Renal cortex interstitium (tissue), 11 donors: ENCODE data around the gene COL17A1. TPM values are rescaled to one million over a fixed set of nuclear protein-coding genes. Genes with fewer than 3 reads are reported as not detected.

Experiments used
- DNase-seq, 11 donors: peaks; one replicate each; pipeline ENCODE4 v3.0.0-alpha.2; 2013; ENCODE audit warnings: low read depth in 9 of 11, low spot score in 4 of 11; ENCODE audit errors: extremely low read depth in 1 of 11
- polyA plus RNA-seq, 3 donors: library from polyadenylated mRNA; unstranded; fragments of 120-200 nt; gene quantifications; one replicate each; pipeline ENCODE4 v1.2.1, GENCODE V29; 2013; ENCODE audit not compliant: insufficient read length in 3 of 3

The COL17A1 gene
- polyA plus RNA-seq, 3 donors = 0.49 to 1.3 (median 0.65) TPM

GRCh38 chr10:104099941-104100340, 14.3 kb upstream of the COL17A1 start:
- DNase-seq = no peak

GRCh38 chr10:104099269-104099668, 13.6 kb upstream of the COL17A1 start:
- no peak for DNase-seq

DNA sequence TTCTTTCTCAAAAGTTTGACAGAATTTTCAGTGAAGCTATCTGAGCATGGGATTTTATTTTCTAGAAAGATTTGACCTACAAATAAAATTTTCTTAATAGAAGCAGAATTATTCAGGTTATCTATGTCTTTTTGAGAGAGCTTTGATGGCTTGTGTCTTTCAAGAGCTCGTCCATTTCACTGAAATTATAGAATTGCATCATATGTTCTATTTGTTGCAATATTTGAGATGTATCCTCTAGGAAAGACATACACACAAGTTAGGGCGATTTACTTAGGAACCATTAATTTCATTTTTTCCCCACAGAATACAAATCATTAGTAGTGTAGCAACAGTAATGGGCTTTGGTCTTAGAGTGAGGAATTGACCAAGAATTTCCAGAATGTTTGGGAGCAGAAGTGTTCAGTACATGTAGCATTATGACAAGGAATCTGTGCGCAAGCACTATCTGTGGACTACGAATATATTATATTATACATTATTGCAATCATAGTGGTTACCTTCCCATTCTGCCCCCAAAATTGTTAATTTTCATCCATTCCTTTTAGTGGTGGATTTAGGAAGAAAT, 12.8 kb upstream of the COL17A1 start:
- no peak for DNase-seq

GRCh38 chr10:104096692-104097091, 11.0 kb upstream of the COL17A1 start:
- DNase-seq = no peak

GRCh38 chr10:104092749-104093148, 7.1 kb upstream of the COL17A1 start:
- no peak for DNase-seq

DNA sequence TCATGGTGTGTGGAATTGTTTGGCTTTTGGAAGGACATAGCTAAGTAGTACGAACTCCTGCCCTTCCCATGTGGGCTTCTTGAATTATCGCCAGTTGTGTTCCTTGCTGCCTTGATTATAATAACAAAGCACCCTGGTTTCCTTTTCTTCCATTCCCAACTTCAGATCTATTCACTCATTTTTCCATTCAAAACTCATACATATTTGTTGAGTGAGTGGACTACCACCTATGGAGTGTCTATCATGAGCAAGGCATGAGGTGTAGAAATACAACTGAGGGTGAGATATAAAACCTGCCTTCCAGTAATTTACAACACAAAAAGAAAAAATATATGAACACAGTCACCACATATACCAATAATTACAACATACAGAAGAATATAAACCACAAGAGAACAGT, 4.9 kb upstream of the COL17A1 start:
- DNase-seq = no peak

GRCh38 chr10:104089621-104090020, 3.9 kb upstream of the COL17A1 start:
- no peak for DNase-seq

- DNase-seq = no peak
These were observed 2.6 kb upstream of the COL17A1 start for GRCh38 chr10:104088239-104088638.

DNA sequence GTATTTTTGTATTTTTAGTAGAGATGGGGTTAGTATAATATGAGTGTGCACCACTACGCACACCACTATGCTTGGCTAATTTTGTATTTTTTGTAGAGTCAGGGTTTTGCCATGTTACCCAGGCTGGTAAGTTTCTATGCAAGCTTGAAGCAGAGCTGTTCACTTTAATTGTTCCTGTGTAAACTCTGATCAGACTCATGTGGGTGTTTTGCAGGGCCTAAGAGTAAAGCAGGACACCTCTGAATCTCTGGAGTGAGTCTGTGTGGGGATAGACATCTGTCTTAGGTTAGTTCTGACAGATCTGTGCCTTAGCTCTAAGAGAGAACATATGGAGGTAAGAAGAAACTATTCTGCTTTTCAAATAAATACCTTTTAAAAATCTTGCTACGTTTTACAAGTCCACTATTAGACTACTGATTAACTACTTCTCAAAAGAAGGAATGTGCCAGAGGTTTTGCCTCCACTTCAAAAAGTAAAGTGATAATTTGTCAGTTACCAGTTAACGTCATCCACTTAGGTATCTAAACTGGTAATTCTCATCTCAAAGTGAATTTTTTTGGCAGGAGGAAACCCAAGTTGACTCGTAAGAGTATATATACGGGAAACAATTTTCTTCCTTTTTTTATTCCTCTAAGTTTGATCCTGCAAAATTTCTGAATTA, 1.1 kb downstream of the COL17A1 start:
- no peak for DNase-seq

DNA sequence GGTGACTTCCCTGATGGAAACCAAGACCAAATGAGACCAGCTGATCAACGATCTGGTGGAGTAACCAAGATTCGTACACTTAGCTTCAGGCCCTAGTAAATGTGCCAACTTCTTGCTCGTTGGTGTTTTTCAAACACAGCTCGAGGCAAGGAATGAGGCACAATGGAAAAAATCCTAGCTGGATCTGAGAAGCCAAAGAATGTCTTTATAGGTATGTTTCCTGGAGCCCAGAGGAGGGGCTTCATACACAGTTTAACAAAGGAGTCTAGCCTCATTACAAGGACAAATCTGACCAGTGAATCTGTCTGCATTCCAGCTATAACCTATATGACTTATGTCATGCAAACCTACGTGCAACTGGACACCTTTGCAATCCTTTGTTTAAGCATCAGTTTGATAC, 3.7 kb downstream of the COL17A1 start:
- no peak for DNase-seq

DNA sequence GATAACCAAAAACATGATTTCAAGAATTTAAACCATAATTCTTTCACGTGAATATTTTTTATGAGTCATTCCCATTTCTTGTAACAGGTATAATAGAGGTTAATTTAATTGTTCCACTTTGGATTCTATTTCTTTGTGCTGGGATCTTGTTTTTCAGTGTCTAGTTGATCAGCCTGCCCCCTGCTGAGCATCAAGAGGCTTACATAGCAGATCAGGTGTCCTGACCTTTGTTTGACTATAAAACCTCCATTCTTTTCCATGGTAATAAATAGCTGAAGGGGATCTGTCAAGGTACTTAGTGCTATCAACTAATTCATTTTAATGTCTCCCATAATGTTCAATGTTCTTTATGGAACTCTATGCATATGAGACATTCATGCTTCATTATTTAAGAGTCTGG, 4.9 kb downstream of the COL17A1 start:
- no peak for DNase-seq

- no peak for DNase-seq
These were observed 8.0 kb downstream of the COL17A1 start for GRCh38 chr10:104077663-104078151.

DNA sequence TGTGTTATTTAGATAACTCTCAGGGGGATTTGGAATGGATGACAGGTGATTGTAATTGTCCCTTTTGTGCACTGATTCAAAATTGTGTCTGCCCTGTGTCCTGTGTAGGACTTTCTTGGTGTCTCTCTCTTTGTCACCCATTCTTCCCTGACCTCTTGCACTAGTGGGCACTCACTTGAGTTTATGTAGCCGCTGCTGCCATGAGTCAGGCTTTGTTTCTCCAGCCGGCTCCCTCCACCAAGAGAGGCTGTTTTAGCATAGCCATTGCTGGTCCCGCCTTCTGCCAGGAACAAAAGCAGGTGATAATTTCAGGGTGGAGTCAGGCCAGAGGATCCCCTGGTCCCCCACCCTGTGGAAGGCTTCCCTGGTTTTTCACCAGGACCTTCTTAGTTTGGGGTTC, 8.4 kb downstream of the COL17A1 start:
- no peak for DNase-seq

GRCh38 chr10:104076743-104077160, 8.9 kb downstream of the COL17A1 start:
- peak; percentile 28 to 69 (median 51) for DNase-seq

GRCh38 chr10:104074505-104074904, 11.2 kb downstream of the COL17A1 start:
- no peak for DNase-seq

DNA sequence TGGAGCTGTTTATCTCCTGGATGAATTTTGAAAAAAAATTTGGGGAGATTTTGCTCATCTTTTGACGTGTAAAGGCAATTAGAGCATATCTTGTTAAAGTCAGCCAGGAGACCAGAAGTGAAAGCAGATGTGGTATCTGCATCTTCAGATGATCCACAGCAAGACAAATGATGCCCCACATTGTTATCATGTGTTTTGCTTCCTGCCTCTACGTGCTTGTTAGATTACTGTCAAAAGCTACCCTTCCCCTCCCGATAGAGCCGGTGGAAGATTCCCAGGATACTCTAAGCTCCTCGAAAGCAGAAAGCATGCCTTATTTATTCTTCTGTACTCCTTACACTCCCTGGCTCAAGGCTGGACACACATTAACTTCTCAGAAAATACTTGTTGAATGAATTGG, 12.9 kb downstream of the COL17A1 start:
- DNase-seq = no peak

DNA sequence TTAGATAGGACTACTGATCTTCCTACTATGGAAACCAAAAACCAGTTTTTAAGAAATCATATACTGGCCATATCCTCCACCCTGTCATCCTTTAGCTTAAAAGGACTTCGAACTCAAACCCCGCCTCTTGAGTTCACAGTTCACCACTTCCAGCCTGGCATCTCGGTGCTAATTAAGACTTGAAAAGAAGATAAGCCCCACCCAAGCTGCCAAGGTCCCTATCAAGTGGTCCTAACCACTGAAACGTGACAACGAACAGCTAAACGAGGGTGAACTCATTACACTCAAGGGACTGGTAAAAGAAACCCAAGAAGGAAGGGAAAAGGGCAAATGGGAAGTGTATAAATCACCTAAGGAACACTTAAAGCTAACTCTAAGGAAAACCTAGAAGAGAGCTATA, 16.1 kb downstream of the COL17A1 start:
- peak in 2 of 11 donors; percentile 30 to 31 for DNase-seq

GRCh38 chr10:104067525-104067924, 18.2 kb downstream of the COL17A1 start:
- DNase-seq = peak in 3 of 11 donors; percentile 21 to 23 (median 21)

- DNase-seq = no peak
These were observed 18.7 kb downstream of the COL17A1 start for GRCh38 chr10:104066945-104067344.

- DNase-seq = no peak
These were observed 19.9 kb downstream of the COL17A1 start for GRCh38 chr10:104065748-104066147.

DNA sequence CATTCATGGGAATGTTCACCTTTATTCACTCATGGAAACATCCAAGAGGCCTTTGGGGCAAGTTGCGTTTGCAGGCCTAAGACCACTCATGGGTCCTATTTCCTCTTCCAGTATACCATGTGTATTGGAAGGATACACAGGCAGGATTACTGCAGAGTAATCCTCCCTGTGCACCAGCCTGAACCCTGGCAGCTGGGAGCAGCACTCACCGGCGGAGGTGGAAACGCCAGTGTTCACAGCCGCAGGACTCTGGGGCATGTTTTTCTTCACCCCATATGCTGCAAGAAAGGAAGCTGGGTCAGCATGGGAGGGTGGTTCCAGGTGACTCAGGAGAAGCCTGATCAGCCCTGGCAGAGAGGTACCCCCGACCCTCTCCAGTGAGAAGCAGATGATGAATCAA, 24.5 kb downstream of the COL17A1 start:
- no peak for DNase-seq
